Smooth muscle cell of the brain vasculature (primary cell): ENCODE data around the gene CAPN12.

ENCODE experiments used
- DNase-seq: peaks from one replicate; pipeline ENCODE4 v3.0.0-alpha.2; 2012; ENCODE audit warnings: low read depth, low spot score

The CAPN12 gene

DNA sequence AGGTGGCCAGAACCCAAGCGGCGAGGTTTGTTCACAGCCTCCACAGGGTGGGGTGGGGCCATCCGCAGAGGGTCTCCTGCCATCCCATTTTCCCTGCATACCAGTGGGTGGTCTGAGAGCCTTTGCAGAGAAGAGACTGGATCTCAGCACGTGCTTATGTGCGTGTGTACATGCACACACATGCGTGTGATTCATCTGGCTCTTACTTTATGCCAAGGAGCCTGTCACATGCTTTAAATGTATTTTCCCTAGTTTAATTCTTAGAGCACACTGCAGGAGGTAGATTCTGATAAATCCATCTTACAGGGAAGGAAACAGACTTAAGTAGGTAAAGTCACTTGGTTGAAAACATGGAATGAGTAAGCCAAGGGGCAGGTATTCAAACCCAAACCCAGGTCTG, 47.1 kb downstream of the CAPN12 start:
- no peak for DNase-seq

DNA sequence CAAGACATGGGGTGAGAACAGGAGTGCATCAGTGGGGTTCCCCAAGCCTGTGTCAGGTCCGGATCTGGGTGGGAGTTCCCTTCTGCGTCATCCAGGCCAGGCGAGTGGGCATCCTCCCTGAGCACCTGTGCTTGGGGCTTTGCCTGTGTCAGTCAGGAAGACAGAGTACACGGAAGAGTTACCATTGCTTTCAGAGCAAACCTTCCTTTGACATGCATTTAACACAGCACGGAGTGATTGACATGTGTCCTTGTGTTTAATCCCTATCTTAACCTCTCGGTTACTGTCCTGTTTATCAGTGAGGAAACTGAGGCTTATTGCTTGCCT, 47.6 kb downstream of the CAPN12 start:
- DNase-seq = no peak

DNA sequence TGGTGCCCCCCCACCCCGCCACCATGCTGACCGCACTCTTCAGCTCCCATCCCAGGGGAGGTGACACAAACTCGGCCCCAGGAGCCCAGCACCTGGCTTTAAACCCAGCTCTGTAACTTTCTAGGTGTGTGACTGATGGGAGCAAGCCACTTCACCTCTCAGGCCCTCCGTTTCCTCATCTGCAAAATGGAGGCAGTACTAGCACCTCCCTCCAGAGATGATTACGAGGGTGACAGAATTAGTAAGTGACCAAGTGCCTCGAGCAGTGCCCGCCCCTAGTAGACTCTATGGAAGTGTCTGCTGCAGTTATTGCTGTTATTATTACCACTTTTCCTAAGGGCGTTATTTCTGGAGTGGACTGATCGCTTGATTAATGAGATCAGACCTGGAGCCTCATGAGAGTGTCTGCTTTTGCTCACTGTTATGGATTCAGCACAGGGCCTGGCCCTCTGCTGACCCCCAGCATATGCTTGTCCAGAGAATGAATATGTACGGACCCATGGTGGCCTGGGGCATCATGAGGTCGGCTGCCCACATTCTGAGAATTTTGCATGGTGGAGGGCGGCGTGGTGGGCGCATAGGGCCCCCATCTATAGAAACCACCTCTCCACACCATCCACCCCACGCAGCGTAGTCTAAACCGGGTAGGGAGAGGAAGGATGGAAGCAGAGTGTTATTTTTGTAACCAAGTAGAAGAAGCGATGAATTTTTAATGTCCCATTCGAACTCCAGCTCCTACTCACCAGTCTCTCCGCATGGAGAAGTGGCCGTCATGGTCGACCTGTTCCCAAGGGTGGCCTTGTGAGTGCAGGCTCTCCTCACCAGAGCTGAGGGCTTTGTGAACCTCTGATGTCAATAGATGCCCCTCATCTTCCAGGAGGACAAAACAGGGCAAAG, 48.2 kb downstream of the CAPN12 start:
- DNase-seq = no peak

- no peak for DNase-seq
Observed at GRCh38 chr19:38695317-38695683, 49.0 kb downstream of the CAPN12 start.

GRCh38 chr19:38693380-38694223, 50.7 kb downstream of the CAPN12 start:
- DNase-seq = no peak

GRCh38 chr19:38692458-38693379, 51.6 kb downstream of the CAPN12 start:
- DNase-seq = no peak

GRCh38 chr19:38691938-38692457, 52.3 kb downstream of the CAPN12 start:
- DNase-seq = no peak

GRCh38 chr19:38690832-38691231, 53.4 kb downstream of the CAPN12 start:
- DNase-seq = no peak

- no peak for DNase-seq
Observed at GRCh38 chr19:38690146-38690545, 54.1 kb downstream of the CAPN12 start.

DNA sequence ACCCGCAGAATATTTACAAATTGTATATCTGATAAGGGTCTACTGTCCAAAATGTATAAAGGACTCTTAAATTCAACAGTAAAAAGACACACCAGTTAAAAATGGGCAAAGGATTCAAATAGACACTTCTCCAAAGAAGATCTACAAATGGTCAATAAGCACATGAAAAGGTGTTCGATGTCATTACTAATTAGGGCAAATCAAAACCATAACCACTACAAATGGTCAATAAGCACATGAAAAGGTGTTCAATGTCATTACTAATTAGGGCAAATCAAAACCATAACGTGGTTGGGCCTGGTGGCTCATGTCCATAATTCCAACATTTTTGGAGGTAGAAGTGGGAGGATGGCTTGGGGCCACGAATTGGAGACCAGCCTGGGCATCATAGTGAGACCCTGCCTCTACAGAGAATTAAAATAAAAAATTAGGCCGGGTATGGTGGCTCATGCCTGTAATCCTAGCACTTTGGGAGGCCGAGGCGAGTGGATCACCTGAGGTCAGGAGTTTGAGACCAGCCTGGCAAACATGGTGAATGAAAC, 56.4 kb downstream of the CAPN12 start:
- no peak for DNase-seq

GRCh38 chr19:38686530-38686888, 57.8 kb downstream of the CAPN12 start:
- DNase-seq = no peak

DNA sequence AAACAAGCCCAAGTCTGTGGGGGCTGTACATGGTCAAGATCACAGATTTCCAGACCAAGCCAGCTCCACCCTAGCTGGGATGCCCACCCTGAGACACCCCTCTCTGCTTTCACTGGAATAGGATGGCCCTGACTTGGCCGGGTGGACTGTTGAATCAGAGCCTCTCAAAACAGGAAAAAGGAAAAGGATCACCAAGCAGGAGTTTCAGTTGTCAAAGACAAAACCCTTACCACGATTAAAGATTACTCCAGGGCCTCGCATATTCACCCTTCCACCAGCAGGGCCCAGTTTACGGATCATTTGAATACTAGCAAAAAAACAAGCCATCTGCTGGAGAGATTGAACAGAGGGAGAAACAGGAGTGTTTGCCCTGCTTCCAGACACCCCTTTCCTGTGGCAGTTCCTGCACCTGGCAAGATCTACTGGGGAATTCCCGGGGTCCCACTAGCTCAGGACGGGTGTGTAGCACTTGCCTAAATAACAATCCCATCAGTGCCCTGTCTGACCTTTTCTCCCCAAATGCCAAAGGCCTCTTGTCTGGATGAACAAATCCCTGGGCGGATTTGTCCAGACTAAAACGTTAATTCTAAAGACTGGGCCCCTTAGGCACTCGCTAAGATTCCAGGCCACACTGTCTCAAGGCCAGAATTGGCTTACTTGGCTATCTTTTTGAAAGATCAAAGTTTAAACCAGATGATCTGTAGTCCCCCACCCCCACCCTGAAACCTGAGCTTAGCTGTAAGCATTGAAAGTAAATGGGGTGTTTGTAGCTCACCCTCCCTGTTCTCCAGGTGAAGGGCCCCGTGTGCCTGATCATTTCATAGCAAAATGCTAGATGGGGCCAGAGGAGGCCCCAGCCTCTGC, 58.4 kb downstream of the CAPN12 start:
- no peak for DNase-seq

DNA sequence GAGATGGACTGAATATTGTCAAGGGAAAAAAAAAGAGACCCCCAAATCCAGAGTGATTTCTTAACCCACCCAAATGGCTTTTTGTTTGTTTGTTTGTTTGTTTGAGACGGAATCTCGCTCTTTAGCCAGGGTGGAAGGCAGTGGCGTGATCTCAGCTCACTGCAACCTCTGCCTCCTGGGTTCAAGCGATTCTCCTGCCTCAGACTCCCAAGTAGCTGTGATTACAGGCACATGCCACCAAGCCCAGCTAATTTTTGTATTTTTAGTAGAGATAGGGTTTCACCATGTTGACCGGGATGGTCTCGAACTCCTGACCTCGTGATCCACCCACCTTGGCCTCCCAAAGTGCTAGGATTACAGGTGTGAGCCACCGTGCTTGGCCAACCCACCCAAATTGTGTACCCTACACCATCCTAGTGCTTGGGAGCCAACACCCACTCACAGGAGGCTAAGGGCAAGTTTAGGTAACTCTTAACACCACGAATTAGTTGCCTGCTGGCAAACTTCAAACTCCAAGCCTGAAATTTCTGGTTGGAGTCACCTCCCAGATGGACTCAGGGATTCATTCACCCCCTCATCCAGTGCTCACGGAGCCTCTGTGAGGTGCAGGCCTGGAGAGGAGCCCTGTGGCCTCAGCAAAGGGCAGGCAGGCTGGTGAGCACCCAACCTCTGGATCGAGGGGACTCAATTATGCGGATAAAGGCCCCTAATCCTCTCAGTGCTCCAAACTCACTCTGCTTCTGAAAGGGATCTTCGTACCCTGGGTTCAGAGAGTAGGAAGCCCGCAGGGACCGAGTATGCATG, 59.2 kb downstream of the CAPN12 start:
- no peak for DNase-seq

- DNase-seq = no peak
Observed at GRCh38 chr19:38684078-38684861, 60.0 kb downstream of the CAPN12 start.

DNA sequence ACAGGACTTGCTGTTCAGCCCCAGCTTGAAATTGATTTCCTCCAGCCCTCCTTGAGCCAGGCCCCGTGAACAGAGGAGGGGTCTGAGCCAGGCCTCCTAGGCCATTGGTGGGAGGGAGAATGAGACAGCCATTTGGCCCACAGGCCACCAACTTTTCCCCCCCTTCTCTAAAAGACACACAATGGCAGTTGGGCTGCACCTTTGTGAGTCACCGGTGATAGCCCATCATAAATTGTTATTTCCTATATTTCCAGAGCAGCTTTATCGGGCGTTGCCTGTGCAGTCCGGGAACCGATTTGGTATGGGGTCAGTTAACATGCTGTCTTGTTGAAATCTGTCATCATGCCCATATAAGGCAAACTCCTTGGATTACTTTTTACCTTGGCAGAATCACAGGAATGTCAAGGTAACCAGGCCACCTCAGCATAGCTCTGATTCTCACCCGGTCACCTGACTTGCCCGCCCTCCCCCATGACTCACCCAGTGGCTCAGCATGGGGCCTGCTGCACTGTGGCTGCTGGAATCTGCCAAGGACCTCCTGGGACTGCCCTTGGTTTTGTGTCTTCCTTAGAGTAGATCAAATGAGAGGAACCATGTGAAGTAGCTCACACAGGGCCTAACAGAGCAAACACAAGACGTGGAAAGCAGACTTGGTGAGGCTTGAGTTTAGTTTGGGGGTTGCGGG, 60.7 kb downstream of the CAPN12 start:
- DNase-seq = peak; percentile 72

DNA sequence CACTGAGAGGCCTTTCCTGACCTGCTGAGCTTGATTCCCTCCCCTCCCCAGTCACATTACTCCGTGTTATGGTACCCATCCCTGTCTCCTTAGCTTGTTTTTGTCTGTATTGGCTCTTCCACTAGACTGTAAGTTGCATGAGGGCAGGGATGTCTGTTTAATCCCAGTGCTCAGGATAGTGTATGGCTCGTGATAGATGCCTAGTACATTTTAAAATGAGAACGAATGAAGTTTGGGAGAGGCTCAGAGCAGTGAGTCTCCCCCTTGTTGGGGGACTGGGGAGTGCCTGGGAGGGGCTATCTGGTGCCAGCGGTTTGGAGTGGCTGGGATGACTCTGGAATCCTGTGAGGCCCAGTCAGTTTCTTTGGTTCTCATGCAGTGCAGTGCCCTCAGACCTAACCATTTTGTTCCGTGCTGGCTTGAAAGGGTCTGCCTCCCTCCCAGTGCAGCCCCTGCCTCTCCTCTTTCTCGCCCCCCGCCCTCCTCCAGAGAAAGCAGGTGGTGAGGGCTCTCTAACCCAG, 61.3 kb downstream of the CAPN12 start:
- DNase-seq = no peak

DNA sequence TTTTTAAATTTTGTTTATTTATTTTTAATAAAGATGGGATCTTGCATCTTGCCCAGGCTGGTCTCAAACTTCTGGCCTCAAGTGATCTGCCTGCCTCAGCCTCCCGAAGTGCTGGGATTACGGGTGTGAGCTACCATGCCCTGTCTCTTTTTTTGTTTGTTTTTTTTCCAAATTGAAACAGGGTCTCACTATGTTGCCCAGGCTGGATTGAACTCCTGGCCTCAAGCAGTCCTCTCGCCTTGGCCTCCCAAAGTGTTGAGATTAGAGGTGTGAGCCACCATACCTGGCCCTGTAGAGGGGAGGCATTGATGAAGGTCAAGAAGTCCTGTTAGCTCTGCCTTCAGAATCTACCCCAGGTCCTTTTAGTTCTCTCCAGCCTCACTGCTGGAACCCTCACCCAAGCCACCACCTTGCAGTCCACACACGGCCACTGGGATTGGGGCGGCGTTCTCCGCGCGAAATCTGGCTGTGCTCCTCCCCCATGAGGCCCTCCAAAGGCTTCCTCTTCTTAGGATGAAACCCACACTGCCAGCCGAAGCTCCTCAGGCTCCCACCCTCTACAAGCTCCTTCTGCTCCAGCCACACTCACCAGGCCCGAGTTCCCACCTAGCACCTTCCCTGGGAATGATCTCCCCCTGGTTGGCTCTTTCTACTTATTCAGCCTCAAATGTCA, 61.9 kb downstream of the CAPN12 start:
- DNase-seq = no peak
